Mucosa of gallbladder (tissue), 1 donor: Measurements from ENCODE around the gene PPP2R5C. TPM values are rescaled to one million over a fixed set of nuclear protein-coding genes. Genes with fewer than 3 reads are reported as not detected.
"Not testable (repeated sequence)": the region's sequence is repeated elsewhere in the genome, so short reads cannot be mapped to it uniquely, and the experiment has no call there.

ENCODE experiments used
- DNase-seq: peaks from one replicate; pipeline ENCODE4 v3.0.0-alpha.2; 2020; ENCODE audit warnings: low spot score
- total RNA-seq: library from RNA; stranded (reverse); gene quantifications from one replicate; pipeline ENCODE4 v1.2.1, GENCODE V29; 2021
- donor health status: DM: no; HTN: no; CAD: no.

The PPP2R5C gene
- total RNA-seq, 1 donor from 2014 or later: 134 TPM

DNA sequence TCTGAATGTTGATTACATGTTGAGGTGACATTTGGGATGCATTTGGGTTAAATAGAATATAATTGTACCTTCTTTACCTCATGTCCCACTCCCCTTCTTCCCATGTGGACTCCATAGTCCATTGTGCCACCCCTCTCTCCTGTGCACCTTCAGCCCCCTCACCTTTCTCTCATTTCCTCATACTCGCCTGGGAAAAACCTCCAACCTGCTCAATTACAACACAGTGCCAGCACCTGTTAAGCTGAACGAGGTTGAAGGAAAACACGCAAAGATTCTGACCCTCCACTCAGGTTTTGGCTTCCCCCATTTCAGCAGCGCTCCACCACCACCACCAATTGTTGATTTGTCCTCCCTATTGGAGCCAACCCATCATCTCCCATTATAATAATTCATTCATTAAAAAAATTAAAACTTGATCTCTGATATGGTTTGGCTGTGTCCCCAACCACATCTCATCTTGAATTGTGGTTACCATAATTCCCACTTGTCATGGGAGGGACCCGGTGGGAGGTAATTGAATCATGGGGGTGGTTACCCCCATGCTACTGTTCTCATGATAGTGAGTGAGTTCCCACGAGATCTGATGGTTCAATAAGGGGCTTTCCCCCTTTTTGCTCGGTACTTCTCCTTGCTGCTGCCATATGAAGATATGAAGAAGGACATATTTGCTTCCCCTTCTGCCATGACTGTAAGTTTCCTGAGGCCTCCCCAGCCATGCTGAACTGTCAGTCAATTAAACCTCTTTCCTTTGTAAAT is 33.7 kb upstream of the PPP2R5C start:
- no peak for DNase-seq

DNA sequence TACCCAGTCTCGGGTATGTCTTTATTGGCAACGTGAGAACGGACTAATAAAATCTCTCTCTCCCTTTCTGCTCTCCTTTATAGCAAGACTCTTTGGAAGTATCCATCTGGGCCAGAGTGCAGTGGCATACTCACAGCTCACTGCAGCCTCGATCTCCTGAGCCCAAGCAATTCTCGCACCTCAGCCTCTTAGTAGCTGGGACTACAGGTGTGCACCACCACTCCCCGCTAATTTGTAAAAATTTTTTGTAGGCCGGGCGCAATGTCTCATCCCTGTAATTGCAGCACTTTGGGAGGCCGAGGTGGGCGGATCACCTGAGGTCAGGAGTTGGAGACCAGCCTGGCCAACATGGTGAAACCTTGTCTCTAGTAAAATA is 33.2 kb upstream of the PPP2R5C start:
- no peak for DNase-seq

DNA sequence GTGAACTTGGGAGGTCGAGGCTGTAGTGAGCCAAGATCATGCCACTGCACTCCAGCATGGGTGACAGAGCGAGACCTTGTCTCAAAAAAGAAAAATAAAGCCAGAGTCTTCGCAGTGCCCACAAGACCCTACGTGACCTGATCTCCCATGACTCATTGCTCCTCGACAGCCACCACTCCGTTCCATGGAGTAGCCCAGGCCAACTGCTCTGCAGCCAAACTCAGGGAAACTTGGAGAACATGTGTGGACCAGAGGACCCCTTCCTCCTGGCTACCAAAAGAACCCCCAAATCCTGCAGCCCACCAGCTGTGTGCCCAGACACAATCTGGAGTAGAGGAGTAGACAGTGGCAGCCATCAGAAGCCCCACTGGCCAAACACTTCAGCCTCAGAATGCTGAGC is 32.1 kb upstream of the PPP2R5C start:
- no peak for DNase-seq

GRCh38 chr14:101730157-101730556 is 31.4 kb upstream of the PPP2R5C start:
- DNase-seq: not testable (repeated sequence)

GRCh38 chr14:101730626-101731186 is 30.8 kb upstream of the PPP2R5C start:
- DNase-seq: no peak

DNA sequence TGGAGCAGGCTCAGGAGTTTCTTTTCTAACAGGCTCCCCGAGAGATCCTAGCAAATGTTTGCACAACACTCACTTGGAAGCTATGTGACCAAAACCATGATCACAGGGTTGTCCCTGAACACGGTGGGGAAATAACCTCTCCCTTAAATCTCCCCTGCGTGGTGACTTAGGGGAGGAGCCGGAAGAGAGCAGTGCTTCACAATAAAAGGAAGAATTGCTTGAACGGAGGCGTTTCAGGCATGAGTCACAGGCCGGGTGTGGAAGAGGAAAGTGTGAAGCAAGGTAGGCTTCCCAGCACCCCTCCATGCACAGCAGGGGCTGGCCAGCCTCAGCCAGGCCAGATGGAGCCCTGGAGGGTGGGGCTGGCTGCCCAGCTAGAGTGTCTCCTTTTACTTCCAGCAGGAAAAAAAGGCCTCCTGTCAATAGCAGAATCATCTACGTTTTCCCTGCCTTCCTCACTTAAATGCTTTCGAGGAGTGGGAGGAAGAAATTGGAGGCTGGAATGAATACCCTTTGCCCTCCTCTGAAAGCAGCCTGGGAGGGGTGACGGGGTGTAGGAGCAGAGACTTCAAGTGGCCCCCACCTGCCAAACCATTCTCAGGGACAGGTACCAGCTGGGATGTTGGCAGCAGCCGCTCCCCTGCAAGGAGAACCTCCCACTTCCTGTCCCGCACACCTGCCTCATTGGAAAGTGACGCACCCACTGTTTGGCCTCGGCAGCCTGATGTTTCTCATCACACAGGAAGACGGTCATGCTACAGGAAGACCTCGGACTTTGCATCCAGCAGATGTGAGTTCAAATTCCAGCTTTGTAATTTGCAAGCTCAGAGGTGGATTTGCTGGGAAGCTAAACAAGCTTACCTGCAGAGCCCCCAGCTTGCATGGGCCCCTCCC is 30.1 kb upstream of the PPP2R5C start:
- peak; percentile 73 for DNase-seq

- DNase-seq: no peak
Measured at GRCh38 chr14:101732118-101732517, 29.4 kb upstream of the PPP2R5C start.

GRCh38 chr14:101733211-101733610 is 28.3 kb upstream of the PPP2R5C start:
- DNase-seq: no peak

DNA sequence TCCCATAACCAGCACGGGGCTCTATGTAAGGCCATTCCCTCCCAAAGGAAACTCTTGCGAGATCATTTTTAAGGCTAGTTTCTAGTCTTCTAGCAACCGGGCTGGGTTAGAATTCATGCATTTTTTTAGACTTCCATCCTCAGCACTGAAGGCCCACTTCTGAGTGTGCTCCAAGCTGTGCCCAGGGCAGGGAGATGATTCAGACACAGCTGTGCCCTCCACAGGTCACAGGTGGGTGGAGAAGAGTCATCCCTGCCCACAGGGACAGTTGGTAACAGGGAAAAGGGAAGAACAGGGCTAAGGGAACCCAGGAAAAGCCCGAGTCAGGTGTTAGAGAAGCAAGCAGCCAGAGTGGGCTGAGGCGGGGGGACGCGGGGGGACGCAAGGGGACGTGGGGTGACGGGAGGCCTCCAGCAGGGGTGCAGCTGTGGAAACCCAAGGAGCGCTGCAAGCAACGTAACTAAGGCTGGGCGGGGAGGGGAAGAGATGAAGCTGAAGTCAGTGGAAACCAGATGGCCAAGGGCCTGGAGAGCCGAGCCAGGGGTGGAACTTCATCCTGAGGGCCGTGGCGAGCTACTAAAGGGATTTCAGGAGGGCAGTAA is 27.2 kb upstream of the PPP2R5C start:
- no peak for DNase-seq

GRCh38 chr14:101735453-101735852 is 26.1 kb upstream of the PPP2R5C start:
- DNase-seq: no peak

- no peak for DNase-seq
Measured at GRCh38 chr14:101736071-101736470, 25.4 kb upstream of the PPP2R5C start.

- DNase-seq: no peak
Measured at GRCh38 chr14:101736585-101736984, 24.9 kb upstream of the PPP2R5C start.

- no peak for DNase-seq
Measured at GRCh38 chr14:101737414-101738339, 23.8 kb upstream of the PPP2R5C start.

DNA sequence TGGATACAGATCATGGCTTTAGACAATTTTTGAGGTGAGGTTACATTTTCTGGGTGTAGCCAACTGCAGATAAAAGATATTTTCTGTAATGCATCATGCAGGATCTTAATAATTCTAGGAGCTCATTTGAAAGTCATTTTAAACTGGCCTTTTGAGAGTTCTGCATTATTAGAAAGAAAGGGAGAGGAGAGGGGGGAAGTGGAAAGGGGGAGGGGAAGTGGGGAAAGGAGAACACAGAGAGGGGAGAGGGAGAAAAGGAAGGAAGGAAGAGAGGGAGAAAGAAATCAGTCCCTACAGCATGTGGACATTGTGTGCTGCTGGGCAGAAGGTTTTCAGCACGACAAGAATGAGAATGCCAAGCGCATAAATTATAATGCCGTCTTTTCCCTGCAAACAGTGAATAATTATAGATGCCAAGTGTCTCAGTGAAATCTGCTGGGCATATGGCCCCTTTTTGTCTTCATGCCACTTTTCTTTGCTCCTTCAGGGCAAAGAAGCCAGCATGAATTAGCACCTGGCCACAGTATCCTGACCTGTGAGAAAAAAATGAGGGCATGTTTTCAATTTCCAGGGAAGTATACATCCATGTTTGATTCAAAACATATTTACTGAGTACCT is 22.7 kb upstream of the PPP2R5C start:
- no peak for DNase-seq

GRCh38 chr14:101739446-101740141 is 21.9 kb upstream of the PPP2R5C start:
- no peak for DNase-seq

DNA sequence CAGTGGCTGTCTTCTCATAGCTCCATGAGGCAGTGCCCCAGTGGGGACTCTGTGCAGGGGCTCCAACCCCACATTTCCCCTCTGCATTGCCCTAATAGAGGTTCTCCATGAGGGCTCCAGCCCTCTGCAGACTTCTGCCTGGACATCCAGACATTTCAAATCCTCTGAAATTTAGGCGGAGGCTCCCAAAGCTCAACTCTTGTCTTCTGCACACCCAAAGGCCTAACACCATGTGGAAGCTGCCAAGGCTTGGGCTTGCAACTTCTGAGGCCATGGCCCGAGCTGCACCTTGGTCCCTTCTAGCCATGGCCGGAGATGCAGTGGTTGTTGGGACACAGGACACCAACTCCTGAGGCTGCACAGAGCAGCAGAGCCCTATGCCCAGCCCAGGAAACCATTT is 20.5 kb upstream of the PPP2R5C start:
- DNase-seq: no peak

DNA sequence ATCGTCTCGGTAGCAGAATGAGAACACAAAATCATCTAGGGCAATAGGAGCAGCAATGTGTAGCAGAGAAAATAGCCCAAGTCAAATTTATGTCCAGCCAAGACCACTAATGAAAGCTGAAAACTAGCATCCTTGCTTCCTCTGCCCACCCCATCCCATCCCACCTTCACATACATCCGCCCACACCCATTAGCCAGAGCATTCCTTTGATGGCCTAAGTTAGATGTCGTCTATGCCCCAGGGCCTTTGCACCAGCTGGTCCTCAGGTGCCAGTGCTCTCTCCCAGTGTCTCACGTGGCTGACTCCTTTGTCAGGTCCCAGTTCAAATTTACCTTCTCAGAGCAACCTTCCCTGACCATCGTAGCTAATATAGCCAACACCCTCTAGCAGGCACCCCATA is 17.8 kb upstream of the PPP2R5C start:
- DNase-seq: no peak

- not testable (repeated sequence) for DNase-seq
Measured at GRCh38 chr14:101744382-101744781, 17.1 kb upstream of the PPP2R5C start.

DNA sequence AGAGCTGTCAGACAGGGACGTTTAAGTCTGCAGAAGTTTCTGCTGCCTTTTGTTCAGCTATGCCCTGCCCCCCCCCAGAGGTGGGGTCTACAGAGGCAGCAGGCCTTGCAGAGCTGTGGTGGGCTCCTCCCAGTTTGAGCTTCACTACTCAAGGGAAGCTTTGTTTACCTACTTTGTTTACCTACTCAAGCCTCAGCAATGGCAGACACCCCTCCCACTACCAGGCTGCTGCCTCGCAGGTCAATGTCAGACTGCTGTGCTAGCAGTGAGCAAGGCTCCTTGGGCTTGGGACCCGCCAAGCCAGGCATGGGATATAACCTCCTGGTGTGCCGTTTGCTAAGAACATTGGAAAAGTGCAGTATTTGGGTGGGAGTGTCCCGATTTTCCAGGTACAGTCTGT is 11.8 kb upstream of the PPP2R5C start:
- not testable (repeated sequence) for DNase-seq

DNA sequence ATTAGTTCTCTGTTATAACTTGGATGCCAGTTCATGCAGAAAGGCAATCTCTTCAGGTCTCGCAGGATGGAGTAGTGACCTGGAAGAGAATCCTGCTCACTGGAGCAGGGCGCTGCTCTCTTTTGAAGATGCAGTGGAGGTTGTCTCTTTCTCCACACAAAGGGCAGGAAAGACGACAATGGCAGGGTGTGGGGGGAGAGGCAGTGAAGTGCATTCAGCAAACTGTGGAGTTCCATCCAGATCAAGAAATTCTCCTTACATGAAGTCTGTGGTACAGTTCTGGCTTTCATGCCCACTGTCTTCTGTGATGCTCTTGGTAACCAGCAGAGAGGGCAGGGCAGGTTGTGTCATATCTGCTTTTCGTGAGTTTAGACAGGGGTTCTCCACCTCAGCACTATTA is 6.6 kb upstream of the PPP2R5C start:
- DNase-seq: no peak
